ENCODE results near the gene FAM3C.
A peak's percentile ranks its signal among the peaks of the same experiment; 100 is the strongest.

Gene FAM3C

DNA sequence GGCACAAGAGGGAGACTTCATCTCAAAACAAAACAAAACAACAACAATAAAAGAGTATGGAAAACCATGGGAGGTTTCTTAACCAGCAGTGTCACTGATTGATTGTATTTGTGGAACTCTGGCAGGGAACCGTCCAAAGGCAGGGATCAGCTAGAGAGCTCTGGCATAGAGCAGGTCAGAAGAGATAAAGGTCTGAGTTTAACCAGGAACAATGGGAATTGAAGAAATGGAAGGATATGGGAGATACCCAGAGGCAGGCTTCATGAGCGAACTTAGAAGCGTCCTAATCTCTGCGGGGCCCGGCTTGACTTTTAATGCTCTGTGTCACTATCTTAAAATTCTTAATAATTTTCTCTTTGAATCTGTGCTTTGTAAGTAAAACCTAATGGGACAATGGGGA, 10.4 kb upstream of the FAM3C start:
- Histone ChIP-seq H3K9me3 (replicated peaks; ENCODE audit: low read length) (no peaks in the 10 kb centered on the region), H3K4me3 (ENCODE audit: low read length) (no peak overlapping the region), H3K4me2 (ENCODE audit: low read length) (no peak overlapping the region), H3K36me3 (ENCODE audit: insufficient read depth, low read length) (no peaks in the 10 kb centered on the region), H3K27me3 (ENCODE audit: control insufficient read depth, insufficient read depth, low read length) (no peaks in the 10 kb centered on the region), H3K9ac (ENCODE audit: low read depth, low read length) (no peak overlapping the region), H3K4me1 (ENCODE audit: control insufficient read depth, insufficient read depth, low read length) (peaks cover 14% of the 10 kb centered on the region)

DNA sequence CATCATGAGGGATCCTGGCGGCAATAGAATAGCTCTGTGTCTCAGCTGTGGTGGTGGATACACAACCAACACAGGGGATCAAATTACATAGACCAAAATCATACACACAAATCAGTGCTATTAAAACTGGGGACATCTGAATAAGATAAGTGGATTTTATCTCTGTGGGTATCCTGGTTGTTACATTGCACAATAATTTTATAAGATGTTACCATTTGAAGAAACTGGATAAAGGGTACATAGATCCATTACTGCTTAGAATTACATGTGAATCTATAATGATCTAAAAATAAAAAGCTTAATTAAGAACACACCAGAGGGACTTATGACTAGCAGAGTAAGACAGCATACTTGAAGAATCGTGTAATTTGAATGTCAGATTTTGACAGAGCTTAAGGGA, 8.2 kb upstream of the FAM3C start:
- H3K9ac ChIP-seq (ENCODE audit: low read depth, low read length): no peak overlapping the region
- no peak overlapping the region for H3K4me2 ChIP-seq (ENCODE audit: low read length)
- no peak overlapping the region for H3K4me3 ChIP-seq (ENCODE audit: low read length)
- no peaks in the 10 kb centered on the region for H3K9me3 ChIP-seq (replicated peaks; ENCODE audit: low read length)
- H3K27me3 ChIP-seq (ENCODE audit: control insufficient read depth, insufficient read depth, low read length): no peaks in the 10 kb centered on the region
- H3K4me1 ChIP-seq (ENCODE audit: control insufficient read depth, insufficient read depth, low read length): peaks cover 22% of the 10 kb centered on the region
- no peaks in the 10 kb centered on the region for H3K36me3 ChIP-seq (ENCODE audit: insufficient read depth, low read length)

DNA sequence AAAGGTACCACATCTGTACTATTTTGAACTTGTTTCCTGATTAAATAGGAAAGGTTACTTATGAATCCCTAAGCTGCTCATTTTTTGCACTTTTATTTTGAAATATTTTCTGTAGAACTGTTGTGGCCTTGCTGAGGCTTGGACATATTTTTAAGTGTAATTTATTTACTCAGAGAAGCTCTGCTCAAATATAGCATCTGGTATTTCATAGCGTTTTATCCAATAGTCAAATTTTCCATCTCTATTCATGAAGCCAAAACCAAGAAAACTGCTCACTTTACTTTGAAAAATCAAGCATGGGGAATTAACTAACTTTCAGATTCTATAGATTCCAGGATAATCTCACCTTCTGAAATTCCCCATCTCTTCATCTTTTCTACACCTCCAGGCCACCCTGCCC, 6.6 kb upstream of the FAM3C start:
- peaks cover 22% of the 10 kb centered on the region for H3K4me1 ChIP-seq (ENCODE audit: control insufficient read depth, insufficient read depth, low read length)
- no peaks in the 10 kb centered on the region for H3K36me3 ChIP-seq (ENCODE audit: insufficient read depth, low read length)
- H3K4me3 ChIP-seq (ENCODE audit: low read length): no peak overlapping the region
- H3K27me3 ChIP-seq (ENCODE audit: control insufficient read depth, insufficient read depth, low read length): no peaks in the 10 kb centered on the region
- no peak overlapping the region for H3K9ac ChIP-seq (ENCODE audit: low read depth, low read length)
- H3K9me3 ChIP-seq (replicated peaks; ENCODE audit: low read length): no peaks in the 10 kb centered on the region
- H3K4me2 ChIP-seq (ENCODE audit: low read length): no peak overlapping the region

- Histone ChIP-seq H3K4me2 (ENCODE audit: low read length) (peak overlapping the region; percentile 14), H3K27me3 (ENCODE audit: control insufficient read depth, insufficient read depth, low read length) (no peaks in the 10 kb centered on the region), H3K4me3 (ENCODE audit: low read length) (no peak overlapping the region), H3K4me1 (ENCODE audit: control insufficient read depth, insufficient read depth, low read length) (peaks cover 22% of the 10 kb centered on the region), H3K36me3 (ENCODE audit: insufficient read depth, low read length) (no peaks in the 10 kb centered on the region), H3K9ac (ENCODE audit: low read depth, low read length) (no peak overlapping the region), H3K9me3 (replicated peaks; ENCODE audit: low read length) (no peaks in the 10 kb centered on the region)
These were observed 5.8 kb upstream of the FAM3C start for GRCh38 chr7:121401896-121402295.

- Histone ChIP-seq H3K4me2 (ENCODE audit: low read length) (no peak overlapping the region), H3K36me3 (ENCODE audit: insufficient read depth, low read length) (peaks cover 9% of the 10 kb centered on the region), H3K9me3 (replicated peaks; ENCODE audit: low read length) (no peaks in the 10 kb centered on the region), H3K9ac (ENCODE audit: low read depth, low read length) (no peak overlapping the region), H3K4me1 (ENCODE audit: control insufficient read depth, insufficient read depth, low read length) (peaks cover 31% of the 10 kb centered on the region), H3K4me3 (ENCODE audit: low read length) (no peak overlapping the region), H3K27me3 (ENCODE audit: control insufficient read depth, insufficient read depth, low read length) (no peaks in the 10 kb centered on the region)
These were observed 2.1 kb upstream of the FAM3C start for GRCh38 chr7:121398246-121398645.

- Histone ChIP-seq H3K9me3 (replicated peaks; ENCODE audit: low read length) (no peaks in the 10 kb centered on the region), H3K36me3 (ENCODE audit: insufficient read depth, low read length) (peaks cover 13% of the 10 kb centered on the region), H3K9ac (ENCODE audit: low read depth, low read length) (no peak overlapping the region), H3K4me2 (ENCODE audit: low read length) (no peak overlapping the region), H3K4me3 (ENCODE audit: low read length) (no peak overlapping the region), H3K4me1 (ENCODE audit: control insufficient read depth, insufficient read depth, low read length) (peaks cover 31% of the 10 kb centered on the region), H3K27me3 (ENCODE audit: control insufficient read depth, insufficient read depth, low read length) (no peaks in the 10 kb centered on the region)
These were observed 1.7 kb upstream of the FAM3C start for GRCh38 chr7:121397822-121398221.

GRCh38 chr7:121397361-121397760, 1.3 kb upstream of the FAM3C start:
- peaks cover 27% of the 10 kb centered on the region for H3K4me1 ChIP-seq (ENCODE audit: control insufficient read depth, insufficient read depth, low read length)

GRCh38 chr7:121395494-121395960, 581 bp downstream of the FAM3C start:
- peak overlapping the region; percentile 92 for H3K4me2 ChIP-seq (ENCODE audit: low read length)
- H3K4me1 ChIP-seq (ENCODE audit: control insufficient read depth, insufficient read depth, low read length): peaks cover 9% of the 10 kb centered on the region
- peak overlapping the region; percentile 76 for H3K4me3 ChIP-seq (ENCODE audit: low read length)
- H3K9ac ChIP-seq (ENCODE audit: low read depth, low read length): peak overlapping the region; percentile 97
- no peaks in the 10 kb centered on the region for H3K27me3 ChIP-seq (ENCODE audit: control insufficient read depth, insufficient read depth, low read length)
- no peaks in the 10 kb centered on the region for H3K9me3 ChIP-seq (replicated peaks; ENCODE audit: low read length)
- peaks cover 21% of the 10 kb centered on the region for H3K36me3 ChIP-seq (ENCODE audit: insufficient read depth, low read length)

More at GRCh38 chr7:121397361-121397760, 1.3 kb upstream of the FAM3C start:
- Histone ChIP-seq H3K27me3 (ENCODE audit: control insufficient read depth, insufficient read depth, low read length) (no peaks in the 10 kb centered on the region), H3K4me3 (ENCODE audit: low read length) (no peak overlapping the region), H3K4me2 (ENCODE audit: low read length) (no peak overlapping the region), H3K36me3 (ENCODE audit: insufficient read depth, low read length) (peaks cover 18% of the 10 kb centered on the region), H3K9me3 (replicated peaks; ENCODE audit: low read length) (no peaks in the 10 kb centered on the region), H3K9ac (ENCODE audit: low read depth, low read length) (no peak overlapping the region)

- Histone ChIP-seq H3K9ac (ENCODE audit: low read depth, low read length) (peak overlapping the region; percentile 97), H3K36me3 (ENCODE audit: insufficient read depth, low read length) (peaks cover 21% of the 10 kb centered on the region), H3K4me1 (ENCODE audit: control insufficient read depth, insufficient read depth, low read length) (peaks cover 9% of the 10 kb centered on the region), H3K9me3 (replicated peaks; ENCODE audit: low read length) (no peaks in the 10 kb centered on the region), H3K27me3 (ENCODE audit: control insufficient read depth, insufficient read depth, low read length) (no peaks in the 10 kb centered on the region), H3K4me2 (ENCODE audit: low read length) (peak overlapping the region; percentile 92), H3K4me3 (ENCODE audit: low read length) (peak overlapping the region; percentile 76)
These were observed 1.4 kb downstream of the FAM3C start for GRCh38 chr7:121394709-121395140.

GRCh38 chr7:121393005-121393366, 3.1 kb downstream of the FAM3C start:
- Histone ChIP-seq H3K9me3 (replicated peaks; ENCODE audit: low read length) (no peaks in the 10 kb centered on the region), H3K4me1 (ENCODE audit: control insufficient read depth, insufficient read depth, low read length) (peaks cover 9% of the 10 kb centered on the region), H3K36me3 (ENCODE audit: insufficient read depth, low read length) (peaks cover 21% of the 10 kb centered on the region), H3K4me3 (ENCODE audit: low read length) (no peak overlapping the region), H3K9ac (ENCODE audit: low read depth, low read length) (no peak overlapping the region), H3K4me2 (ENCODE audit: low read length) (no peak overlapping the region), H3K27me3 (ENCODE audit: control insufficient read depth, insufficient read depth, low read length) (no peaks in the 10 kb centered on the region)

GRCh38 chr7:121392277-121393004, 3.7 kb downstream of the FAM3C start:
- Histone ChIP-seq H3K36me3 (ENCODE audit: insufficient read depth, low read length) (peaks cover 21% of the 10 kb centered on the region), H3K4me2 (ENCODE audit: low read length) (no peak overlapping the region), H3K9ac (ENCODE audit: low read depth, low read length) (no peak overlapping the region), H3K4me1 (ENCODE audit: control insufficient read depth, insufficient read depth, low read length) (peaks cover 9% of the 10 kb centered on the region), H3K27me3 (ENCODE audit: control insufficient read depth, insufficient read depth, low read length) (no peaks in the 10 kb centered on the region), H3K4me3 (ENCODE audit: low read length) (no peak overlapping the region), H3K9me3 (replicated peaks; ENCODE audit: low read length) (no peaks in the 10 kb centered on the region)

DNA sequence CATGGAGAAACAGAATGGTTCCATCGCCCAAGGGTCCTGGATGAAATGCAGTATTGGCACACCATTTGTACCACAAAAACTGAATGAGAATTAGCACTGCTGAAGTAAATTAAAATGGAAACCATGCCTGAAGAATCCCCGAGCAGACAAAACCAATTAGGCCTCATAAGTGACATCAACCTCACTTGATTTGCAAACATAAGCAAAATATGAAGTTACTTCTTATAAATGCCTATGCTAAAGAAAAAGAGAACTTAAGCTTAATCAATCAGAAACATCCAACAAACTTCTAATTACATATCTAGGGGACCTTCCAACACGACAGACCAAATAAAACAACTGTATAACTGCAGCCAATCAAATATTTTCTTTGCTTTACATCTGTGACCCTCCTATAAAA, 4.4 kb downstream of the FAM3C start:
- Histone ChIP-seq H3K4me2 (ENCODE audit: low read length) (no peak overlapping the region), H3K9ac (ENCODE audit: low read depth, low read length) (no peak overlapping the region), H3K9me3 (replicated peaks; ENCODE audit: low read length) (no peaks in the 10 kb centered on the region), H3K4me3 (ENCODE audit: low read length) (no peak overlapping the region), H3K36me3 (ENCODE audit: insufficient read depth, low read length) (peaks cover 21% of the 10 kb centered on the region), H3K27me3 (ENCODE audit: control insufficient read depth, insufficient read depth, low read length) (no peaks in the 10 kb centered on the region), H3K4me1 (ENCODE audit: control insufficient read depth, insufficient read depth, low read length) (peaks cover 8% of the 10 kb centered on the region)

Data from skeletal muscle satellite cell (primary cell).